ENCODE data around the gene RREB1. TPM values are rescaled to one million over a fixed set of nuclear protein-coding genes. Genes with fewer than 3 reads are reported as not detected.

The RREB1 gene
- total RNA-seq, 1 donor from 2014 or later: 43.9 TPM

DNA sequence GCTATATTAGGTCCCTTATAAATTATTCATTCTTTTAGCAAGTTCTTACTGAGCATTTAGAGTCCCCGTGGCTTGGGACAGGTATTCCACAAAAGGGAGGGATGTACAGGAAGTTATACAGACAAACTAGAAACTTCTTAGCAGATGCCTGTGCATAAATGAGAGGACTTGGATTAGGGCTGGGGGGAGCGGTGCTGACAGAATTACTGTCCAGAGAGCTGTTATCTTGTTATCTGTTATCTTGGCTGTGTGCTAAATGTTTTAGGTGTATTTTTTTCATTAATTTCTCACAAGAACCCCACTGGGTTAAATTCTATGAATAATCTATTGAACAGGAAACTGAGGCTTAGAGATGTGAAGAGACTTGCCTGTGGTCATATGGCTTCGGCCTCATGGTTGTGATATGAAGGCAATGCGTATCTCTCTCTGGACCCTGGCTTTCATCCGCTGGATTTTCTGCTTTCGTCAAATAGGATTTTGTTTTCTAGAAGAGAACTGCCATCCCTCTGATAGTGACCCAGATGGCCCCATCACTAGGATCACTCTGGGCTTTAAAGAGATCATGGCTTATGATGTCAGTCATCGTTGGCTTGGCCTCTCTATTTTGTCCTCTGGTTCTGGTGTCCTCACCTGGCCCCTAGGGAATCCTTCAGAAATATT lies 32.3 kb upstream of the RREB1 start:
- DNase-seq (ENCODE audit: extremely low spot score, unreplicated experiment): no peak
- H3K9me3 Mint-ChIP-seq: no peaks in the 10 kb centered on the region
- no peak overlapping the region for H3K27ac Mint-ChIP-seq
- H3K36me3 Mint-ChIP-seq: no peaks in the 10 kb centered on the region
- no peaks in the 10 kb centered on the region for H3K27me3 Mint-ChIP-seq
- H3K4me1 Mint-ChIP-seq (ENCODE audit: unreplicated experiment): no peaks in the 10 kb centered on the region
- no peak for TF ChIP-seq CTCF (conservative IDR thresholded peaks at IDR 0.05)
- no peak overlapping the region for H3K4me3 Mint-ChIP-seq

GRCh38 chr6:7077856-7078255 lies 29.9 kb upstream of the RREB1 start:
- Mint-ChIP-seq H3K36me3 (no peaks in the 10 kb centered on the region), H3K9me3 (no peaks in the 10 kb centered on the region), H3K4me3 (no peak overlapping the region), H3K27me3 (no peaks in the 10 kb centered on the region), H3K4me1 (ENCODE audit: unreplicated experiment) (no peaks in the 10 kb centered on the region), H3K27ac (no peak overlapping the region)
- DNase-seq (ENCODE audit: extremely low spot score, unreplicated experiment): no peak
- TF ChIP-seq CTCF (conservative IDR thresholded peaks at IDR 0.05): no peak

DNA sequence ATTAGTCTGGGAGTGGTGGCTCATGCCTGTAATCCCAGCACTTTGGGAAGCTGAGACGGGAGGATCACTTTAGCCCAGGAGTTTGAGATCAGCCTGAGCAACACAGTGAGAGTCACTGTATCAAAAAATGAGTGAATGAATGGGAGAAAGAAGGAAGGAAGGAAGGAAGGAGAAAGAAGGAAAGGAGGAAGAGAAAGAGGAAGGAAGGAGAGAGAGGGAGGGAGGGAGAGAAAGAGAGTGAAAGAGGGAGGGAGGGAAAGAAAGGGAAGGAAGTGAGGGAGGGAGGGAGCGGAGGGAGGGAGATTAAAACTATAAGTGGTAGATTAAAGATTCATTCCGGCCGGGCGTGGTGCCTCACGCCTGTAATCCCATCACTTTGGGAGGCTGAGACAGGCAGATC lies 28.9 kb upstream of the RREB1 start:
- no peaks in the 10 kb centered on the region for H3K27me3 Mint-ChIP-seq
- H3K4me1 Mint-ChIP-seq (ENCODE audit: unreplicated experiment): no peaks in the 10 kb centered on the region
- no peak for DNase-seq (ENCODE audit: extremely low spot score, unreplicated experiment)
- no peaks in the 10 kb centered on the region for H3K36me3 Mint-ChIP-seq
- no peak for TF ChIP-seq CTCF (conservative IDR thresholded peaks at IDR 0.05)
- H3K9me3 Mint-ChIP-seq: no peaks in the 10 kb centered on the region
- H3K27ac Mint-ChIP-seq: no peak overlapping the region
- no peak overlapping the region for H3K4me3 Mint-ChIP-seq

DNA sequence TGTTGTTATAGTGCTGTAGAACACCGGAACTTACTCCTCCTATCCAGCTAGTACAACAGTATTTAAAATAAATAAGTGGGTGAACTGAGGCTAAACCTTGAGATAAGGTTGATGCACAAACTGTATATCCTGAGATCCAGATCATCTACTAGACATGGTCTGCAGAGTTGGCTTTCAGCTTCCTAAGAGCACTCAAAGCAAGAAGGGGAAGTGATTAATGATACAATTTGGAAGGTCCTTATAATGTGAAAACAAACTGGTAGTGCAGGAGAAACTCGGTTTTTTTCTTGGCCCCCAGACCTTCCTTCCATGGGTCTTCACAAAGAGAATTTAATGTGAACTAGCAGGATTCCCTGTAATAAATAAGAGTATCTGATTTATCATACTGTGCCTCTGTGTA lies 27.4 kb upstream of the RREB1 start:
- Mint-ChIP-seq H3K27me3 (no peaks in the 10 kb centered on the region), H3K9me3 (no peaks in the 10 kb centered on the region), H3K27ac (no peak overlapping the region), H3K36me3 (no peaks in the 10 kb centered on the region), H3K4me1 (ENCODE audit: unreplicated experiment) (no peaks in the 10 kb centered on the region), H3K4me3 (no peak overlapping the region)
- no peak for DNase-seq (ENCODE audit: extremely low spot score, unreplicated experiment)
- no peak for TF ChIP-seq CTCF (conservative IDR thresholded peaks at IDR 0.05)

DNA sequence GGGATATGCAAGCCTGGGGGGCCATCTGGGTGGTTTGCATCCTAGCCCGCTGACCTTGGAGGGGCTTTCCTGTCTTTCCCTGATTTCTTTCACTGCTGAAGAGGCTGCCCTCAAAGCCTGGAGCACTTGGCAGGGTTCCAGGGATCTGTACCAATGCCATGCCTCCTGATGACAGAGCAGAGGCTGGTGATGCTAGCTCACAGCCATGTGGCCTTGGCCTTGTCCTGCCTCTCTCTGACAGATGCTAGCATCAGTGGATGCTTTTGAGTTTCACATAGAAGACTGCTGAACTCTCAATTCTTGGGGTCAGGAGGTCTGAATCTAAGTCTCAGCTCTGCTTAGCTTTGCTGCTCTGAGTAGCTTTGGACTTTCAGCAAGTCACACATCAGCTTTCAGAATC lies 21.9 kb upstream of the RREB1 start:
- Mint-ChIP-seq H3K4me3 (no peak overlapping the region), H3K36me3 (no peaks in the 10 kb centered on the region), H3K27me3 (no peaks in the 10 kb centered on the region), H3K9me3 (no peaks in the 10 kb centered on the region), H3K27ac (no peak overlapping the region), H3K4me1 (ENCODE audit: unreplicated experiment) (peaks cover 15% of the 10 kb centered on the region)
- no peak for TF ChIP-seq CTCF (conservative IDR thresholded peaks at IDR 0.05)
- DNase-seq (ENCODE audit: extremely low spot score, unreplicated experiment): no peak

DNA sequence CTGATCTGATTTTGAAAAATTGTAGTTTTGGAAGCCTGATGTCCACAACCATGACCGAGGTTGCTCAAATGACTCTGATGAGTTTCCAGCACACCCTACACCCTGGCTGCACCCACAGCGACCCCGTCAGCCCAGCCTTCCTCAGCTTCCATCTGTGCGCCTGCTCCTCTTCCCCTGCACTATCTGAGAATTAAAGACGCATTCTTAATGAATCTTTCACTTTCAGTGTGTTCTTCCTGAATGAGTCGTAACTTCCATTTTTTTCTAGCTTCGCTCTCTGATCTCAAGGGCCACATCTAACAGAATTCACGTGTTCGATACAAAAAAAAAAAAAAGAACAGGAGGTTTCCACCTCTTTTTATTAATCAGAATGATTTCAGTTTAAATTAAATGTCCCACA lies 21.3 kb upstream of the RREB1 start:
- H3K36me3 Mint-ChIP-seq: no peaks in the 10 kb centered on the region
- H3K27ac Mint-ChIP-seq: no peak overlapping the region
- H3K27me3 Mint-ChIP-seq: no peaks in the 10 kb centered on the region
- no peak overlapping the region for H3K4me3 Mint-ChIP-seq
- DNase-seq (ENCODE audit: extremely low spot score, unreplicated experiment): no peak
- peaks cover 15% of the 10 kb centered on the region for H3K4me1 Mint-ChIP-seq (ENCODE audit: unreplicated experiment)
- no peak for TF ChIP-seq CTCF (conservative IDR thresholded peaks at IDR 0.05)
- no peaks in the 10 kb centered on the region for H3K9me3 Mint-ChIP-seq
